ENCODE results near the gene MTPN.

GRCh38 chr7:135929249-135929648 is 47.9 kb downstream of the MTPN start:
- TF ChIP-seq POLR2AphosphoS5 (IDR thresholded peaks at IDR 0.05) = no peak
- TF ChIP-seq CTCF (IDR thresholded peaks at IDR 0.05) = no peak
- no peak for TF ChIP-seq POLR2A (IDR thresholded peaks at IDR 0.05)
- TF ChIP-seq EP300 (IDR thresholded peaks at IDR 0.05) = no peak
